GM04504 (cell line): ENCODE results near the gene ZNF732.
A peak's percentile ranks its signal among the peaks of the same experiment; 100 is the strongest.
"Not testable (repeated sequence)": the region's sequence is repeated elsewhere in the genome, so short reads cannot be mapped to it uniquely, and the experiment has no call there.

Experiments used
- DNase-seq: peaks from one replicate; pipeline ENCODE4 v3.0.0-alpha.2; 2012; ENCODE audit warnings: low read depth

Gene ZNF732

GRCh38 chr4:304969-305680, at the start of gene ZNF732:
TSS of gene ZNF732 (minus strand) at chr4:305474. CDS start at chr4:305310, 164 bp downstream.
- DNase-seq = peak; percentile 35

- DNase-seq = no peak
Observed at GRCh38 chr4:340011-340410, 34.7 kb upstream of the ZNF732 start.

GRCh38 chr4:338759-339097, 33.5 kb upstream of the ZNF732 start:
- DNase-seq = no peak

DNA sequence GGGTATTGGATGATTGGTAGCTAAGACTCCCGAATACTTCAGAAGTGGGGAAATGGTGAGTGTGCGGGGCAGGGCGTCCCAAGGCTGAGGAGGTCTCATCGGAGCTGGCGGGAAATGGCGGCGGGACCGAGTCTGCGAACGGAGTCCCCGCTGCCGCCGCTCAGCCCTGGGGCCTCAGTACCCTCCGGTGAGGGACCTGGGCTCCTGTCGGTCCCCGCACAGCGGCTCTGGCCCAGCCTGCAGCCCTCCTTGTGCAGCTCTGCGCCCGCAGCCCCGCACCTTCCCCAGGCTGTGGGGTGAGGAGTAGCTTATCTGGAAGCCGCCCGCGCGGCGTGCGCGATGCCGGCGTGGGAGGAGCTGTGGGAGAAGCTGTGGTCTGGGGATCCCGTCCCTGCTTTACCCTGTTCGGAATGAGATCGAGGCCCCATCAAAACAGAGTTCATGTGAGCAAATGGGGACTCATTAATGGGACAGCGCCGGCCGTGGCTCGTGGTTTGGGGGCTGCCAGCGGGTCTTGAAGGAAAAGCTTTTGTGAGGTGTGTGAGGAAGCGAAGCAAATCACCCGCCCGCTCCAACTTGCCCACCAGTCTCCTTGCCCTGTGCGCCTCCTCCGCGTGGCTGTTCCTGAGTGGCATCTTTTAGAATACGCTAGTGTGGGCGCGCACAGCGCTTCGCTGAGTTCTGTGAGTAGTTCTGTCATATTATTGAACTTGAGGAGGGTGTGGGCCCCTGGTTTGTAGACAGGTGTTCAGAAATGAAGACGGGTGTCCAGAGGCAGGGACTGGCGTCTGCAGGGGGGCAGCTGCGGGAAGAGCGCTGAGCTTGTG, 32.9 kb upstream of the ZNF732 start:
- peak; percentile 9 for DNase-seq

- peak; percentile 96 for DNase-seq
Observed at GRCh38 chr4:337143-337931, 32.1 kb upstream of the ZNF732 start, which contains the start of gene ZNF141. TSS of gene ZNF141 (plus strand) at chr4:337814. CDS start at chr4:337984, 170 bp downstream.

- DNase-seq = no peak
Observed at GRCh38 chr4:336893-337142, 31.5 kb upstream of the ZNF732 start.

DNA sequence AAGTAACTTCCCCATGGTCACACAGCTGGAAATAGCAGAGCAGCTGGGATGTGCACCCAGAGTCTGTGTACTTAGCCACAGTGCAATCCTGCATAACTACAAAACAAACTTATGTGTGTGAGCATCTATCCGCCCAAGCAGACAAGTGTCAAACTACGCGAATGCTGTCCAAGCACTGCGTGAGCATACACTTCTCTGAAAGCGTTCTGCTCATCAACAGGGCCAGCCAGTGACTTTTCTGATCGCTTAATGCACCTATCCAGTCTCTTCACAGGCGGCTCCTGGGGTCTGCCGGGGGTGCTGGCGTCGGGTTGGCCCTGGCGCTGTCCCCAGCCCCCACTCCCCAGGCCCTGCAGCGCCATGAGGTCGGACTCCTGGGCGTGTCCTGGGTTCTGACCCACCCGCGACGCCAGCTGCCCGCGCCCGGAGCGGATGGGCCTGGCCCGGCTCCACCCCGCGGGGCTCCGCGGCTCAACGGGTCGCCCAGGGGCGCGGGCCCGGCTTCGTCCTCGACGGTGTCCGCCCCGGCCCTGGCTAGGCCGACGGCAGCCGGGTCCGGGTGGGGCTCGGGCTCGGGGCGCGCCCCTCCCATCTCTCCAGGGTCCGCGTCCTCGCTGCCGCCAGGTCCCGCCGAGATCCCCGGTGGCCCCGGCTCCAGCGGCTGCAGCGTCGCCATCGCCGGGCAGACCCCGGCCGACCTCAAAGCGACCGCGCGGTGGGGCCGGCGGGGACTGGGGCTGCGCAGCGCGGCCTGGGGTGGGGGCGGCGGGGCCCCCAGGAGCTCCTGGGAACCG, 31.0 kb upstream of the ZNF732 start:
- DNase-seq = no peak

DNA sequence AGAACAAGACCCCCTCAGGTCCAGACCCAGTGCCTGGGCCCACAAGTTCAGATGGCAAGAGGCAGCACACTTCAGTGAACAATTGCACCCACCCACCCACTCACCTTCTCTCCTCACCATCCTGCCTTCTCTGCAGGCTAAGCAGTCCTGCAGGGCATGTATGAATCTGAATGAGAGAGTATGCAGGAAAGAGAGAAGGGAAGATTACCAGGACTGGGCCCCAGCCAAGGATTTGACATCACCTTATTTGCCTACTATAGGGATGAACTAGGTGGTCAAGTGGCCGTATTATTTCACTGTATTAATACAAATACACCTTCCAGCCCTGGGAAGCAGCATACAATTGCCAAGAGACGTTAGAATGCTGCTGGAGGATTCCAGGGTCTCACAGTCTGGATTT, 30.2 kb upstream of the ZNF732 start:
- no peak for DNase-seq

GRCh38 chr4:328729-329128, 23.5 kb upstream of the ZNF732 start:
- DNase-seq = no peak

DNA sequence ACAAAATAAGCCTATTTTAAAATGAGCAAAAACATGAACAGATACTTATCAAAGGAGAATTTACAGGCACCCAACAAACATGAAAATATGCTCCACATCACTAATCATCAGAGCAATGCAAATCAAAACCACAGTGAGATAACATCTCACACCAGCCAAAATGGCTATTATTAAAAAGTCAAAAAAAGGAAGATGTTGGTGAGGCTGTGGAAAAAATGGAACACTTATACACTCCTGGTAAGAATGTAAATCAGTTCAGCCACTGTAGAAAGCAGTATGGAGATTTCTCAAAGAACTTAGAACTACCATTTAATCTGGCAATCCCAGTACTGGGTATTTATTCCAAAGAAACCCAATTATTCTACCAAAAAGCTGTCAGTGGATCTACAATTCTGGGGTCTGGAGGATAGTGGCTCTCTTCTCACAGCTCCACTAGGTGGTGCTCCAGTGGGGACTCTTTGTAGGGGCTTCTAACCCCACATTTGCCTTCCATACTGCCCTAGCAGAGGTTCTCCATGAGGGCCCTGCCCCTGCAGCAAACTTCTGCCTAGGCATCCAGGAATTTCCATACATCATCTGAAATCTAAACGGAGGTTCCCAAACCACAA, 9.1 kb upstream of the ZNF732 start:
- DNase-seq = no peak

DNA sequence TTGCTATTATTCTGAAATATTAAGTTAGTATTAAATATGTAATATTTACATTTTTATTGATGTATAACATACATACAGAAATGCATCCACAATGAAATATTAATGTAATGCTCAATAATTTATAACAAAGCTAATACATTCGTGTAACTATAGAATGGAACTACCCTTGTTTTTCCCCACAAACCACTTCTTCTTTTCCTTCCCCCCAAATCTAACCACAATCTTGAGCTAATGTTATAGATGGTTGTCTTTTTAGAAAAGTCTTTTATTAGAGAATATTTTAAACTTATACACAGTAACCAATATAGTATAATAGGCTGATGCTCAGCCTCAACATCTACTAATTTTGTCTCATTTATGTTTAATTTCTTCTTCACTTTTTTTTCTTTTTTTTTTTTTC, 4.5 kb upstream of the ZNF732 start:
- DNase-seq = no peak

GRCh38 chr4:306551-306961, 1.3 kb upstream of the ZNF732 start:
- no peak for DNase-seq

GRCh38 chr4:304516-304915, 758 bp downstream of the ZNF732 start:
- not testable (repeated sequence) for DNase-seq

DNA sequence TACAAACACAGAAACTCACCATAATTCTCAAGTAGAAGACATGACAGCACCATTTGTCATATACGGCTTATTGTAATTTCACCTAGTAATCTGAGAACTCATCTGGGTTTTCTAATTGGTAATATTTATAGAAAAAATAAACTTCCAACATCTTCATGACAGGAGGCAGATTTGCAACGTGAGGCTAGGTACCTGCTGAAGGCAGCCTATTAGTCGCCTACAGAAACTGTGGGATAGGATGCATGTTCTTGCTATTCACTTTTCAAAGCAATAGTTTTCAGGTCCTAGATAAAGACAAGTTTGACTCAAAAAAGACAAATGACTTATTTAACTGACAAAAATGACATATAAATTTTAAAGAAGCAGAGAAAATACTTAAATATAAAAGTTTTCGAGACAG, 2.9 kb downstream of the ZNF732 start:
- no peak for DNase-seq

GRCh38 chr4:294732-295131, 10.5 kb downstream of the ZNF732 start:
- no peak for DNase-seq

DNA sequence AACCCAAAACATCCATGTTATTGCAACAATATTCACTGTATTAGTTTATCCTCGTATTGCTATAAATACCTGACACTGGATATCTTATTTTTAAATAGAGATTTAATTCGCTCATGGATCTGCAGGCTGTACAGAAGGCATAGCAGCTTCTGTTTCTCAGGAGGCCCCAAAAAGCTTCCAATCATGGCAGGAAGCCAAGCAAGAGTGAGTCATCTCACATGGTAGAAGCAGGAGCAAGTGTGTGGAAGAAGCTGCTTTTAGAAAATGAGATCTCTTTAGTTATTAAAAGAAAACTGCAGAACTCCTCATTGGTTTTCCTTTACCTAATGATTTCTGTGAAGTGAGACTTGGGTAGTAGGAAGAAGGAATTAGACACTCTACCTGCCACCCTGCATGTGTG, 16.4 kb downstream of the ZNF732 start:
- no peak for DNase-seq

DNA sequence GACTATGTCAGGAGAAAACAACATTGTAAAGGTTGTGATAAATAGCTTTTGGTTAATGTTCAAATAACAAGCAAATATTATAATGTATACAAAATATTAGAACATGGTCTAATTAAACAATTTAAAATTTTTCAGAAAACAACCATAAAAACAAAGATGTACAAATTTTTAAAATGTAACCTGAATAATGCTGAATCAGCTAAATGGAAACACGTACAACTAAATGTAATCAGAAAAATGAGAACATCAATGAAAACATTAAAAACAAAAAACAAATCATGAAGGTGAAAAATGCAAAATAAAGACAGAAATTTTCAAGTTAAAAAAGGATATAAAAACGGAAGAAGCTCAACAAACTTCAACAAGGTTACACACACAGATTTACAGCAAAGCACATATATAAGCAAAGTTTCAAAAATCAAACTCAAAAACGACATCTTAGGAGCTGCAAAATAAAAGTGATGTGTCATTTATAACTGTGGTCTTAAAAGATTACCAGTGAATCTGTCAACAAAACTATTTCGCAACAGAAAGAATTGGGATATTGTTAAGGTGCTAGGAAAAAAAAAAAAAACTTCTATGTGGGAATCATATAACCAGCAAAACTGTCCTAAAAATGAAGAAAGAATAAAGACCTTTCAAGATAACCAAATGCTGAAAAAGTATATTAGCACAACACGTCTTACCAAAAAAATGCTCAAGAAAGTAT, 31.8 kb downstream of the ZNF732 start:
- no peak for DNase-seq

- no peak for DNase-seq
Observed at GRCh38 chr4:271492-272103, 33.7 kb downstream of the ZNF732 start.

DNA sequence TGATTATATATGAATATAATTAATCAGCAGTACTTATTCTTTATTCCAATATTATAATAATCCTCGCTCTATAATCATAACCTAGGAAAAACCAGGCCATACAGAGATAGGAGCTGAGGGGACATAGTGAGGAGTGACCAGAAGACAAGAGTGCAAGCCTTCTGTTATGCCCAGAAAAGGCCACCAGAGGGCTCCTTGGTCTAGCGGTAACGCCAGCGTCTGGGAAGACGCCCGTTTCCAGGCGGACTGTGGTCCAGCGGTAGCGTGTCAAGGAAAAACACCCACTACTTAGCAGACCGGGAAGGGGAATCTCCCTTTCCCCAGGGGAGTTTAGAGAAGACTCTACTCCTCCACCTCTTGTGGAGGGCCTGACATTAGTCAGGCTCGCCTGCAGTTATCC, 46.0 kb downstream of the ZNF732 start:
- not testable (repeated sequence) for DNase-seq

DNA sequence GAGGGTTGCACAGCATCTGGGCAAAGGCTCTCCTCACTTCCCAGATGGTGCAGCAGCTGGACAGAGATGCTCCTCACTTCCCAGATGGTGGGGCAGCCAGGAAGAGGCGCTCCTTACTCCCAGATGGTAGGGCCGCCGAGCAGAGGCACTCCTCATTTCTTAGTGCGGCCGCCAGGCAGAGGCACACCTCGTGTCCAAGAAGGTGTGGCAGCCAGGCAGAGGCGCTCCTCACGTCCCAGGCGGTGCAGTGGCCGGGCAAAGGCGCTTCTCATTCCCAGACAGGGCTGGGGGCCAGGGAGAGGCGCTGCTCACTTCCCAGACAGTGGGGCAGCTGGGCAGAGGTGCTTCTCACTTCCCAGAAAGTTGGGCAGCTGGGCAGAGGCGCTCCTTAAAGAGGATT, 48.8 kb downstream of the ZNF732 start:
- no peak for DNase-seq
